Measurements from ENCODE around the gene CD82. TPM values are rescaled to one million over a fixed set of nuclear protein-coding genes. Genes with fewer than 3 reads are reported as not detected.

Gene CD82
- total and polyA plus RNA-seq, 2 experiments from 2014 or later: 4.8 to 6.0 TPM

GRCh38 chr11:44570411-44571155 lies 5.1 kb downstream of the CD82 start:
- Histone ChIP-seq H2AFZ (no peak overlapping the region), H3K27me3 (replicated peaks; ENCODE audit: insufficient read depth) (no peaks in the 10 kb centered on the region), H4K20me1 (ENCODE audit: insufficient read depth) (no peaks in the 10 kb centered on the region), H3K36me3 (ENCODE audit: low read depth) (no peaks in the 10 kb centered on the region), H3K4me1 (ENCODE audit: insufficient read depth) (peaks cover 29% of the 10 kb centered on the region), H3K4me2 (ENCODE audit: unreplicated experiment) (no peak overlapping the region), H3F3A (ENCODE audit: insufficient read depth) (peaks cover 27% of the 10 kb centered on the region), H3K9me3 (ENCODE audit: low read depth) (no peaks in the 10 kb centered on the region), H3K79me2 (ENCODE audit: insufficient read depth) (no peaks in the 10 kb centered on the region), H3K4me3 (no peak overlapping the region), H3K27ac (no peak overlapping the region), H3K9me2 (ENCODE audit: insufficient read depth) (no peaks in the 10 kb centered on the region), H3K9ac (no peak overlapping the region)
- in situ Hi-C loops (cut with MboI): no loop called here
- TF ChIP-seq EZH2 (IDR thresholded peaks at IDR 0.05; ENCODE audit: insufficient read depth, poor library complexity, severe bottlenecking) (no peak), EZH2phosphoT487 (IDR thresholded peaks at IDR 0.05; ENCODE audit: insufficient read depth, low read depth) (no peak)
- no peak for DNase-seq
- WGBS, 2 experiments (ENCODE audit: low coverage in 1 of 2, low lambda C conversion rate in 2 of 2, missing lambda C conversion rate in 2 of 2): 98 to 99% methylated on average over 10 of the region's 10 CpGs

GRCh38 chr11:44571871-44572270 lies 6.4 kb downstream of the CD82 start:
- no peak for DNase-seq
- H3K27me3 ChIP-seq (replicated peaks; ENCODE audit: insufficient read depth): no peaks in the 10 kb centered on the region
- H3K9me2 ChIP-seq (ENCODE audit: insufficient read depth): no peaks in the 10 kb centered on the region
- no peaks in the 10 kb centered on the region for H3K9me3 ChIP-seq (ENCODE audit: low read depth)
- H3K27ac ChIP-seq: no peak overlapping the region
- TF ChIP-seq EZH2phosphoT487 (IDR thresholded peaks at IDR 0.05; ENCODE audit: insufficient read depth, low read depth): no peak
- no peak for TF ChIP-seq EZH2 (IDR thresholded peaks at IDR 0.05; ENCODE audit: insufficient read depth, poor library complexity, severe bottlenecking)
- H3K4me1 ChIP-seq (ENCODE audit: insufficient read depth): peaks cover 34% of the 10 kb centered on the region
- H3K4me3 ChIP-seq: no peak overlapping the region
- no peaks in the 10 kb centered on the region for H3K36me3 ChIP-seq (ENCODE audit: low read depth)
- WGBS, 2 experiments (ENCODE audit: low coverage in 1 of 2, low lambda C conversion rate in 2 of 2, missing lambda C conversion rate in 2 of 2): 64 to 68% methylated on average over 2 of the region's 2 CpGs
- H4K20me1 ChIP-seq (ENCODE audit: insufficient read depth): no peaks in the 10 kb centered on the region
- H3K4me2 ChIP-seq (ENCODE audit: unreplicated experiment): no peak overlapping the region
- no peaks in the 10 kb centered on the region for H3K79me2 ChIP-seq (ENCODE audit: insufficient read depth)
- H2AFZ ChIP-seq: no peak overlapping the region
- peaks cover 27% of the 10 kb centered on the region for H3F3A ChIP-seq (ENCODE audit: insufficient read depth)
- in situ Hi-C loops (cut with MboI): no loop called here
- H3K9ac ChIP-seq: no peak overlapping the region

DNA sequence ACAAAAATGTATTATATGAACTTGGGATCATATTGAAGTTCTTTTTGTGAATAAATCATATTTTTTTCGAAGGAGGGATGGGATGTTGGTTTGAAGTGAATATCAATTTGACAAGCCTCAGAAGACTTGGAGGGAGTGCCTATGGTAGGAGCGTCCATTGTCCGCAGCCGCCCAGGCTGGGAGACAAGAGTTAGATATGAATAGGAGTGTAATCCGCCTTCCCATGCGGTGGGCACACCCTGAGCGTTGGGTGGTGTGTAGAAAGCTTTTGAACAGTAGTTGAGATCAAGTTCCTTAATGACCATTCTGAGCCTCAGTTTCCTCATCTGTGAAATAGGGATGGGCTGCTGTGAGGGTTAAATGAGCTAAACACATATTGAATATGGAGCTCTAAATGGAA lies 7.0 kb downstream of the CD82 start:
- Histone ChIP-seq H3F3A (ENCODE audit: insufficient read depth) (peaks cover 27% of the 10 kb centered on the region), H3K9me2 (ENCODE audit: insufficient read depth) (no peaks in the 10 kb centered on the region), H3K4me2 (ENCODE audit: unreplicated experiment) (no peak overlapping the region), H3K79me2 (ENCODE audit: insufficient read depth) (no peaks in the 10 kb centered on the region), H3K9me3 (ENCODE audit: low read depth) (no peaks in the 10 kb centered on the region), H3K36me3 (ENCODE audit: low read depth) (no peaks in the 10 kb centered on the region), H4K20me1 (ENCODE audit: insufficient read depth) (no peaks in the 10 kb centered on the region), H3K27me3 (replicated peaks; ENCODE audit: insufficient read depth) (no peaks in the 10 kb centered on the region), H3K4me3 (no peak overlapping the region), H3K27ac (no peak overlapping the region), H2AFZ (no peak overlapping the region), H3K9ac (no peak overlapping the region), H3K4me1 (ENCODE audit: insufficient read depth) (peaks cover 34% of the 10 kb centered on the region)
- DNase-seq: no peak
- TF ChIP-seq EZH2 (IDR thresholded peaks at IDR 0.05; ENCODE audit: insufficient read depth, poor library complexity, severe bottlenecking) (no peak), EZH2phosphoT487 (IDR thresholded peaks at IDR 0.05; ENCODE audit: insufficient read depth, low read depth) (no peak)
- in situ Hi-C loops (cut with MboI): no loop called here
- WGBS, 2 experiments (ENCODE audit: low coverage in 1 of 2, low lambda C conversion rate in 2 of 2, missing lambda C conversion rate in 2 of 2): 98% methylated on average over 7 of the region's 7 CpGs

- Histone ChIP-seq H3K4me2 (ENCODE audit: unreplicated experiment) (no peak overlapping the region), H3F3A (ENCODE audit: insufficient read depth) (peaks cover 27% of the 10 kb centered on the region), H3K9me3 (ENCODE audit: low read depth) (no peaks in the 10 kb centered on the region), H3K27ac (no peak overlapping the region), H3K9me2 (ENCODE audit: insufficient read depth) (no peaks in the 10 kb centered on the region), H3K4me3 (no peak overlapping the region), H3K36me3 (ENCODE audit: low read depth) (no peaks in the 10 kb centered on the region), H3K9ac (no peak overlapping the region), H3K79me2 (ENCODE audit: insufficient read depth) (no peaks in the 10 kb centered on the region), H4K20me1 (ENCODE audit: insufficient read depth) (no peaks in the 10 kb centered on the region), H3K4me1 (ENCODE audit: insufficient read depth) (peaks cover 34% of the 10 kb centered on the region), H2AFZ (no peak overlapping the region), H3K27me3 (replicated peaks; ENCODE audit: insufficient read depth) (no peaks in the 10 kb centered on the region)
- DNase-seq: no peak
- WGBS, 2 experiments (ENCODE audit: low coverage in 1 of 2, low lambda C conversion rate in 2 of 2, missing lambda C conversion rate in 2 of 2): 91 to 94% methylated on average over 16 of the region's 16 CpGs
- TF ChIP-seq EZH2 (IDR thresholded peaks at IDR 0.05; ENCODE audit: insufficient read depth, poor library complexity, severe bottlenecking): no peak
- no peak for TF ChIP-seq EZH2phosphoT487 (IDR thresholded peaks at IDR 0.05; ENCODE audit: insufficient read depth, low read depth)
- in situ Hi-C loops (cut with MboI): no loop called here
Observed at GRCh38 chr11:44572884-44573283, 7.4 kb downstream of the CD82 start.

All from GM23248 (cell line).